Trophoblast cell (in vitro differentiated cells and primary cell): ENCODE data around the gene CYP24A1.

Experiments
- DNase-seq, 2 donors: peaks; one replicate each; pipeline ENCODE4 v3.0.0-alpha.2; 2016
- H2AFZ ChIP-seq: 2 replicates; pipeline ENCODE4 v1.6.1; 2013; ENCODE audit warnings: low read length, moderate library complexity, mild to moderate bottlenecking; ENCODE audit not compliant: insufficient read depth, poor library complexity
- H2AK5ac ChIP-seq: 2 replicates; pipeline ENCODE4 v1.6.1; 2013; ENCODE audit warnings: mild to moderate bottlenecking, low read length
- H2BK120ac ChIP-seq: 2 replicates; pipeline ENCODE4 v1.6.1; 2013; ENCODE audit warnings: low read length, mild to moderate bottlenecking, moderate library complexity; ENCODE audit not compliant: insufficient read depth, poor library complexity
- H2BK12ac ChIP-seq: 2 replicates; pipeline ENCODE4 v1.6.1; 2013; ENCODE audit warnings: mild to moderate bottlenecking, low read length, moderate library complexity
- H2BK5ac ChIP-seq: 2 replicates; pipeline ENCODE4 v1.6.1; 2013; ENCODE audit warnings: low read length, low read depth, moderate library complexity, mild to moderate bottlenecking; ENCODE audit not compliant: poor library complexity
- H3K14ac ChIP-seq: 2 replicates; pipeline ENCODE4 v1.6.1; 2013; ENCODE audit warnings: mild to moderate bottlenecking, low read length
- H3K18ac ChIP-seq: 2 replicates; pipeline ENCODE4 v1.6.1; 2013; ENCODE audit warnings: mild to moderate bottlenecking, low read length
- H3K23ac ChIP-seq: 2 replicates; pipeline ENCODE4 v1.6.1; 2013; ENCODE audit warnings: low read length
- H3K27ac ChIP-seq: 2 replicates; pipeline ENCODE4 v1.5.1; 2013; ENCODE audit warnings: low read depth, mild to moderate bottlenecking, inconsistent platforms, low read length, moderate library complexity
- H3K27me3 ChIP-seq: 2 replicates; pipeline ENCODE4 v1.6.1; 2013; ENCODE audit warnings: inconsistent platforms, mild to moderate bottlenecking, low read length, moderate library complexity; ENCODE audit not compliant: insufficient read depth
- H3K36me3 ChIP-seq, 2 experiments: 1 replicate in 1 of 2; 2 replicates in 1 of 2; pipeline ENCODE4 v1.6.1; 2013; ENCODE audit warnings: low read length in 2 of 2, mild to moderate bottlenecking in 2 of 2, moderate library complexity in 1 of 2; ENCODE audit not compliant: insufficient read depth in 2 of 2, control insufficient read depth in 1 of 2
- H3K4ac ChIP-seq: 2 replicates; pipeline ENCODE4 v1.6.1; 2013; ENCODE audit warnings: low read depth, mild to moderate bottlenecking, low read length, moderate library complexity
- H3K4me1 ChIP-seq, 2 experiments: 1 replicate in 1 of 2; 2 replicates in 1 of 2; pipeline ENCODE4 v1.6.1; 2013; ENCODE audit warnings: low read length in 2 of 2, mild to moderate bottlenecking in 2 of 2, moderate library complexity in 1 of 2; ENCODE audit not compliant: insufficient read depth in 2 of 2, control insufficient read depth in 1 of 2
- H3K4me2 ChIP-seq: 2 replicates; pipeline ENCODE4 v1.6.1; 2013; ENCODE audit warnings: inconsistent platforms, mild to moderate bottlenecking, low read length, moderate library complexity
- H3K4me3 ChIP-seq: 2 replicates; pipeline ENCODE4 v1.5.1; 2013; ENCODE audit warnings: mild to moderate bottlenecking, low read depth, low read length, inconsistent platforms
- H3K79me1 ChIP-seq: one replicate; pipeline ENCODE4 v1.6.1; 2013; ENCODE audit warnings: low read length
- H3K79me2 ChIP-seq: 2 replicates; pipeline ENCODE4 v1.6.1; 2013; ENCODE audit warnings: low read length, mild to moderate bottlenecking; ENCODE audit not compliant: control insufficient read depth, insufficient read depth, poor library complexity
- H3K9ac ChIP-seq: 2 replicates; pipeline ENCODE4 v1.6.1; 2013; ENCODE audit warnings: mild to moderate bottlenecking, low read length
- H3K9me3 ChIP-seq: 2 replicates; pipeline ENCODE4 v1.6.1; 2013; ENCODE audit warnings: low read depth, mild to moderate bottlenecking, control low read depth, inconsistent platforms, low read length; ENCODE audit not compliant: insufficient read depth
- H4K12ac ChIP-seq: 2 replicates; pipeline ENCODE4 v1.6.1; 2013; ENCODE audit warnings: low read depth, mild to moderate bottlenecking, low read length, moderate library complexity
- H4K8ac ChIP-seq: 2 replicates; pipeline ENCODE4 v1.6.1; 2013; ENCODE audit warnings: low read depth, mild to moderate bottlenecking, low read length, moderate library complexity
- H4K91ac ChIP-seq: one replicate; pipeline ENCODE4 v1.6.1; 2013; ENCODE audit warnings: low read depth, mild to moderate bottlenecking, low read length, moderate library complexity
- WGBS: extraction: QIAGEN DNeasy Blood & Tissue Kit; methylation state at CpG from one replicate; pipeline ENCODE4 v1.1.7; 2013; ENCODE audit warnings: missing lambda C conversion rate; ENCODE audit not compliant: insufficient read length, insufficient coverage; ENCODE audit errors: extremely low coverage; 5-methylcytosine and 5-hydroxymethylcytosine counted together

CYP24A1 gene

GRCh38 chr20:54215157-54215789 is 41.5 kb upstream of the CYP24A1 start:
- H2AK5ac ChIP-seq: no peak overlapping the region
- H3K27me3 ChIP-seq: no peaks in the 10 kb centered on the region
- no peak overlapping the region for H2AFZ ChIP-seq
- H3K27ac ChIP-seq: no peak overlapping the region
- WGBS: no CpG with 5 or more reads among the region's 3 CpGs
- no peak overlapping the region for H4K12ac ChIP-seq
- no peak overlapping the region for H3K23ac ChIP-seq
- no peak overlapping the region for H3K4ac ChIP-seq
- peaks cover 10% of the 10 kb centered on the region in 2 experiments for H3K4me1 ChIP-seq
- H3K79me2 ChIP-seq: peaks cover 4% of the 10 kb centered on the region
- H3K4me2 ChIP-seq: no peak overlapping the region
- H3K9ac ChIP-seq: no peak overlapping the region
- peaks cover 8% of the 10 kb centered on the region for H3K79me1 ChIP-seq
- H4K91ac ChIP-seq: no peak overlapping the region
- H3K36me3 ChIP-seq: peaks cover 12 to 14% of the 10 kb centered on the region in 2 experiments
- no peak overlapping the region for H4K8ac ChIP-seq
- DNase-seq: no peak
- no peaks in the 10 kb centered on the region for H3K9me3 ChIP-seq
- no peak overlapping the region for H2BK12ac ChIP-seq
- no peak overlapping the region for H3K14ac ChIP-seq
- no peak overlapping the region for H2BK5ac ChIP-seq
- H3K18ac ChIP-seq: no peak overlapping the region
- no peak overlapping the region for H2BK120ac ChIP-seq
- no peak overlapping the region for H3K4me3 ChIP-seq

DNA sequence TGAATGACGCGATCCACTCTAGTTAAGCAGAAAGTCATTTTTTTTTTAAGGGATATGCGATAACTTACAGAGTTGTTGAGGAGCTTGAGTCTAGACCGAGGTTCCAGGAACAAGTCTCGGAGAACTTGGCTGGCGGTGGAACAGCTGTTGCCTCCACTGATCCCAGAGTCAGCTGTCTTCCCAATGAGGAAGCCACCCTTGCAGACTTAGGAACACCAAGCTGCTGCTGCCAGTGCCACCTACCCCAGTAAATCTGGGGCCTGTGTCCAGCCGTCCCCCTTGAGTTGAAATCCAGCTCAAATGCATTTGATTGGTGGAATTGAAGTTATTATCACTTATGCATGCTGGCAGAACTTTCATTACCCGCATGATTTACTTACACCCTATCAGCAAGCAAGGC is 40.8 kb upstream of the CYP24A1 start:
- Histone ChIP-seq H3K79me2 (peaks cover 4% of the 10 kb centered on the region), H2AK5ac (peak overlapping the region; percentile 86), H4K91ac (peak overlapping the region; percentile 37), H3K27me3 (no peaks in the 10 kb centered on the region), H4K12ac (peak overlapping the region; percentile 54), H2BK120ac (no peak overlapping the region), H3K9me3 (no peaks in the 10 kb centered on the region), H3K4ac (peak overlapping the region; percentile 89), H2BK12ac (peak overlapping the region; percentile 49), H3K4me3 (no peak overlapping the region), H3K4me1 (peaks cover 10 to 13% of the 10 kb centered on the region in 2 experiments), H2AFZ (peak overlapping the region; percentile 54), H3K14ac (no peak overlapping the region), H3K79me1 (peaks cover 8% of the 10 kb centered on the region), H3K27ac (no peak overlapping the region), H3K9ac (no peak overlapping the region), H3K18ac (peak overlapping the region; percentile 99), H2BK5ac (peak overlapping the region; percentile 73), H3K36me3 (peaks cover 9 to 14% of the 10 kb centered on the region in 2 experiments), H4K8ac (peak overlapping the region; percentile 82), H3K4me2 (no peak overlapping the region), H3K23ac (no peak overlapping the region)
- DNase-seq: no peak
- no CpG with 5 or more reads among the region's 8 CpGs for WGBS

DNA sequence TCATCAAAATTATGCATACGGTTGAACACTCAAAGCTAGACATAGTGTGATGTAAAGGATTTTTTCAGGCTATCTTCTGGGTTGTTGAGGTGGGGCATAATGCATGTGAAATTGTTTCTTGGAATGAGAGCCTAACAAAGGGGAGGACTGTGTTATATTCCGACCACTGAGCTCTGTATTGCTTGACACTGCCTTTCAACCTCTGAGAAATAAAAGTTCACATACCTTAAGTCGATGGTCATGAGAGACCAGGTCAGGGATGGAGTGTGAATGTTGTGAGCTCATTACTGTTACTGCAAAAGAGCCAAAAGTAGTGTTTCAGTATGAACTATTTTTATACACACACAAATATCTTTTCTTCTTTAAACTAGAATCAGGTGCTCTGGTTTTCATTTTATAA is 39.1 kb upstream of the CYP24A1 start:
- Histone ChIP-seq H3K4me3 (no peak overlapping the region), H2BK120ac (no peak overlapping the region), H2AFZ (no peak overlapping the region), H3K79me2 (peaks cover 15% of the 10 kb centered on the region), H3K79me1 (peaks cover 16% of the 10 kb centered on the region), H3K9me3 (no peaks in the 10 kb centered on the region), H4K91ac (no peak overlapping the region), H3K36me3 (peaks cover 9 to 14% of the 10 kb centered on the region in 2 experiments), H3K27ac (peak overlapping the region; percentile 62), H2BK5ac (no peak overlapping the region), H3K4me1 (peaks cover 14 to 18% of the 10 kb centered on the region in 2 experiments), H3K27me3 (no peaks in the 10 kb centered on the region), H4K12ac (no peak overlapping the region), H3K18ac (no peak overlapping the region), H2AK5ac (no peak overlapping the region), H3K14ac (no peak overlapping the region), H3K23ac (no peak overlapping the region), H3K9ac (no peak overlapping the region), H2BK12ac (no peak overlapping the region), H3K4ac (peak overlapping the region; percentile 8), H3K4me2 (no peak overlapping the region), H4K8ac (no peak overlapping the region)
- no peak for DNase-seq
- no CpG with 5 or more reads among the region's 3 CpGs for WGBS

GRCh38 chr20:54212226-54212625 is 38.4 kb upstream of the CYP24A1 start:
- Histone ChIP-seq H4K8ac (no peak overlapping the region), H3K79me1 (peaks cover 16% of the 10 kb centered on the region), H3K27me3 (no peaks in the 10 kb centered on the region), H3K4me2 (no peak overlapping the region), H2BK120ac (no peak overlapping the region), H3K79me2 (peaks cover 17% of the 10 kb centered on the region), H3K4me1 (peaks cover 14 to 18% of the 10 kb centered on the region in 2 experiments), H4K12ac (no peak overlapping the region), H2AFZ (no peak overlapping the region), H4K91ac (no peak overlapping the region), H2AK5ac (no peak overlapping the region), H3K4me3 (no peak overlapping the region), H3K14ac (no peak overlapping the region), H2BK12ac (no peak overlapping the region), H3K36me3 (peaks cover 7 to 11% of the 10 kb centered on the region in 2 experiments), H3K18ac (no peak overlapping the region), H3K4ac (no peak overlapping the region), H3K23ac (no peak overlapping the region), H3K9ac (no peak overlapping the region), H3K9me3 (no peaks in the 10 kb centered on the region), H2BK5ac (no peak overlapping the region), H3K27ac (peak overlapping the region; percentile 62)
- DNase-seq: no peak
- no CpG with 5 or more reads among the region's 1 CpG for whole genome bisulfite sequencing
